KG1 (cell line): ENCODE measurements around the gene RHAG.

ENCODE experiments used
- DNase-seq: peaks from one replicate; lab custom pipeline; 2025; lab: John Stamatoyannopoulos, UW

Gene RHAG

GRCh38 chr6:49564552-49564951, 72.1 kb downstream of the RHAG start:
- no peak for DNase-seq

DNA sequence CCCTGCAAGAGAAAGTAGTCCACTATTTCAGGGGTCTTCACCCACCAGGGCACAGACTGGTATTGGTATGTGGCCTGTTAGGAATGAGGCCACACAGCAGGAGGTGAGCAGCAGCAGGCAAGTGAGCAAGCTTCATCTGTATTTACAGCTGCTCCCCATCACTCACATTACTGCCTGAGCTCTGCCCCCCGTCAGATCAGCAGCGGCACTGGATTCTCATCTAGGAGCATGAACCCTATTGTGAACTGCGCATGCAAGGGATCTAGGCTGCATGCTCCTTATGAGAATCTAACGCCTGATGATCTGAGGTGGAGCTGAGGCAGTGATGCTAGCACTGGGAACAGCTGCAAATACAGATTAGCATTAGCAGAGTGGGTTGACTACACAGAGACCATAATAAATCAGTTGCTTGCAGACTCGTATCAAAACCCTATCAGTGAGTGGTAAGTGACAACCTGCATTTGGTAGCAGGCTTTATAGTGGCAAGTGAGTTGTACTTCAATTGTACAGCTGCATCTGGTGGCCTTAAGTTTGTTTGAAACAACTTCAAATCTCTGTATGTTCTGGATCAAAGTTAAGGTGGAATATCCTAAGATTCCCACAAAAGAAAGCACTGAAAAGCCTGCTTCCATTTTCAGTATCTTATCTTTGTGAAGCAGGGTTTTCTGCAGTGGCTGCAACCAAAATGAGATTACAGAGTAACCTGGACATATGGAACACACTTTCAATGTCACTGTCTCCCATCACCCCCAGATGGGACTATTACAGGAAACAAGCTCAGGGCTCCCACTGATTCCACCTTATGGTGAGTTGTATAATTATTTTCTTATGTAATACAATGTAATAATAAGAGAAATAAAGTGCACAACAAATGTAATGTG, 73.4 kb downstream of the RHAG start:
- no peak for DNase-seq

DNA sequence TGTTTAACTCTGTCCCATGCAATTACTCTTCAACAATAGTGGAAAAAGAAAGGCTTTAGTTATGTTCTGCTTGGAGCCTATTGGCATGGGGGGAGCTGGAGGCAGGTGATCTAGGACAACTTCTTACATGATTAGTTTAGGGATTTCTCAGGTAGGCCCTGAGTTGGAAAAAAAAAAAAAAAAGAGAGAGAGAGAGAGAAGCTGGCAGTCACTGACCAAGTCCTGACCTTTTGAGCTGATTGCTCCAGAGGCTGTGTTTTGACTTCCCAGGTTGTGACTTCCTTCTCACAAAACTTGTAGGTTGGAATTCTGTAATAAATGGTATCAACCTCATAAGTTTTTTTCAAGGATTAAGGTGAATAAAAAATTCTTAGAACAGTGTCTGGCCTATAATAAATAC, 78.4 kb downstream of the RHAG start:
- DNase-seq, result no peak

DNA sequence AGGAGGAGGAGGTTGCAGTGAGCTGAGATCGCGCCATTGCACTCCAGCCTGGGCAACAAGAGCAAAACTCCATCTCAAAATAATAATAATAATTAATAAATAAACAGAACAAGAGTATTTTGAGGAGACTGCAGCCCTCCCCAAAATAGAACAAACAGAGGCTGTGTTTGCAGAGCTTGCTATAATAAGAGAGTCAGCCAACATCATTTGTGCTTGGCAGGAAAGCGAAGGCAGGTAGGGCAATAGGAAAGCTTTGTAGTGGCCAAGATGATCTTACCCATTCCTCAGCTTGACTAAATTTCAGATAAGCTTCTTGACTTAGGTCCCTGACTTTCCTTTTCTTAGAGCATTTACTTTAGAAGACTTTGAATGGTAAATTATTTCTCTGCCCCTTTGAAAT, 79.5 kb downstream of the RHAG start:
- no peak for DNase-seq

DNA sequence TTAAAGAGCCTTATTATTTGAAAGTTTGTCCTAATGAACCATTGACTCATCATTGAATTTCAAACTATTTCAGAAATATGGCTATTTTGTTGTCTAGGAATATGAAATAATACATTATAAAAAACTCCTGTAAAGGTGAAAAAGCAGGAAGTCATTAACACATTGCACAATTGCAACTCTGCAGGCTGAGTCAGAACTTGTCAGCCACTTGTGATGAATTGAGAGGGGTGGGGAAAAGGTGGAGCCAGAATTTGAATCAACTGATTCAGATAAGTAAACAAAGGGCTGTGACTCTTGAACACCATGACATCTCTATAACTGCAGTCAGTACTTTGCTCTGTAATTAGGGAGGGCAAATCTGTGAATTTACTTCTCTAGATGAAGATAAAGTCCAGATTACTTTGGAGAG, 80.2 kb downstream of the RHAG start:
- DNase-seq, result no peak

GRCh38 chr6:49555951-49556350, 80.7 kb downstream of the RHAG start:
- DNase-seq, result no peak
